ENCODE measurements around the gene ZNF749. TPM values are rescaled to one million over a fixed set of nuclear protein-coding genes. Genes with fewer than 3 reads are reported as not detected.

The ZNF749 gene
- total and polyA plus RNA-seq, 10 of the 15 experiments (the other 5 are each of a cell fraction or from before 2014, with no cell fraction given), result 3.1 to 20.2 (median 13.7) TPM

GRCh38 chr19:57410877-57411671 is 24.1 kb upstream of the ZNF749 start, which contains the start of gene ZNF17 (continued):
- TF ChIP-seq, protein P1, sequence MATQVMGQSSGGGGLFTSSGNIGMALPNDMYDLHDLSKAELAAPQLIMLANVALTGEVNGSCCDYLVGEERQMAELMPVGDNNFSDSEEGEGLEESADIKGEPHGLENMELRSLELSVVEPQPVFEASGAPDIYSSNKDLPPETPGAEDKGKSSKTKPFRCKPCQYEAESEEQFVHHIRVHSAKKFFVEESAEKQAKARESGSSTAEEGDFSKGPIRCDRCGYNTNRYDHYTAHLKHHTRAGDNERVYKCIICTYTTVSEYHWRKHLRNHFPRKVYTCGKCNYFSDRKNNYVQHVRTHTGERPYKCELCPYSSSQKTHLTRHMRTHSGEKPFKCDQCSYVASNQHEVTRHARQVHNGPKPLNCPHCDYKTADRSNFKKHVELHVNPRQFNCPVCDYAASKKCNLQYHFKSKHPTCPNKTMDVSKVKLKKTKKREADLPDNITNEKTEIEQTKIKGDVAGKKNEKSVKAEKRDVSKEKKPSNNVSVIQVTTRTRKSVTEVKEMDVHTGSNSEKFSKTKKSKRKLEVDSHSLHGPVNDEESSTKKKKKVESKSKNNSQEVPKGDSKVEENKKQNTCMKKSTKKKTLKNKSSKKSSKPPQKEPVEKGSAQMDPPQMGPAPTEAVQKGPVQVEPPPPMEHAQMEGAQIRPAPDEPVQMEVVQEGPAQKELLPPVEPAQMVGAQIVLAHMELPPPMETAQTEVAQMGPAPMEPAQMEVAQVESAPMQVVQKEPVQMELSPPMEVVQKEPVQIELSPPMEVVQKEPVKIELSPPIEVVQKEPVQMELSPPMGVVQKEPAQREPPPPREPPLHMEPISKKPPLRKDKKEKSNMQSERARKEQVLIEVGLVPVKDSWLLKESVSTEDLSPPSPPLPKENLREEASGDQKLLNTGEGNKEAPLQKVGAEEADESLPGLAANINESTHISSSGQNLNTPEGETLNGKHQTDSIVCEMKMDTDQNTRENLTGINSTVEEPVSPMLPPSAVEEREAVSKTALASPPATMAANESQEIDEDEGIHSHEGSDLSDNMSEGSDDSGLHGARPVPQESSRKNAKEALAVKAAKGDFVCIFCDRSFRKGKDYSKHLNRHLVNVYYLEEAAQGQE (IDR thresholded peaks at IDR 0.05; ENCODE audit: low read depth, low read length), result no peak
- TF ChIP-seq NFYB (IDR thresholded peaks at IDR 0.05; ENCODE audit: insufficient read depth, low read depth, low read length) (peak; percentile 79), CUX1 (IDR thresholded peaks at IDR 0.05; ENCODE audit: insufficient replicate concordance, low read depth, low read length) (no peak), IKZF2 (IDR thresholded peaks at IDR 0.05) (no peak), SKIL (IDR thresholded peaks at IDR 0.05; ENCODE audit: low read depth, poor library complexity, severe bottlenecking) (no peak), DPF2 (IDR thresholded peaks at IDR 0.05) (peak; percentile 62), ZBTB33 (IDR thresholded peaks at IDR 0.05) (no peak), MYB (IDR thresholded peaks at IDR 0.05; ENCODE audit: borderline replicate concordance, low read depth, low read length) (no peak), ETV6 (conservative IDR thresholded peaks at IDR 0.05 in 1 of 2, IDR thresholded peaks at IDR 0.05 in 1 of 2; ENCODE audit: borderline replicate concordance in 1 of 2, low read depth in 1 of 2) (no peak), KLF5 (IDR thresholded peaks at IDR 0.05; ENCODE audit: partially characterized antibody) (peak; percentile 36), RBBP5 (conservative IDR thresholded peaks at IDR 0.05) (no peak)
- TF ChIP-seq, protein P2, sequence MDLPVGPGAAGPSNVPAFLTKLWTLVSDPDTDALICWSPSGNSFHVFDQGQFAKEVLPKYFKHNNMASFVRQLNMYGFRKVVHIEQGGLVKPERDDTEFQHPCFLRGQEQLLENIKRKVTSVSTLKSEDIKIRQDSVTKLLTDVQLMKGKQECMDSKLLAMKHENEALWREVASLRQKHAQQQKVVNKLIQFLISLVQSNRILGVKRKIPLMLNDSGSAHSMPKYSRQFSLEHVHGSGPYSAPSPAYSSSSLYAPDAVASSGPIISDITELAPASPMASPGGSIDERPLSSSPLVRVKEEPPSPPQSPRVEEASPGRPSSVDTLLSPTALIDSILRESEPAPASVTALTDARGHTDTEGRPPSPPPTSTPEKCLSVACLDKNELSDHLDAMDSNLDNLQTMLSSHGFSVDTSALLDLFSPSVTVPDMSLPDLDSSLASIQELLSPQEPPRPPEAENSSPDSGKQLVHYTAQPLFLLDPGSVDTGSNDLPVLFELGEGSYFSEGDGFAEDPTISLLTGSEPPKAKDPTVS (IDR thresholded peaks at IDR 0.05; ENCODE audit: low read depth, low read length), result no peak

Measured in GM12878 (cell line).